Thymus (tissue), 11 donors: Measurements from ENCODE around the gene EML6. TPM values are rescaled to one million over a fixed set of nuclear protein-coding genes. Genes with fewer than 3 reads are reported as not detected.

Experiments used
- DNase-seq, 9 donors: peaks; one replicate each; pipeline ENCODE4 v3.0.0-alpha.2; 2013; ENCODE audit warnings: low spot score in 9 of 9, low read depth in 6 of 9, missing footprints in 1 of 9
- H3K27ac ChIP-seq, 2 donors: one replicate each; pipeline ENCODE4 v1.5.1; 2013; ENCODE audit warnings: control low read depth in 1 of 2, low read depth in 1 of 2, low read length in 1 of 2, mild to moderate bottlenecking in 1 of 2, moderate library complexity in 1 of 2
- H3K27me3 ChIP-seq, 2 donors: one replicate each; pipeline ENCODE4 v1.5.1; 2013; ENCODE audit warnings: low read length in 1 of 2; ENCODE audit not compliant: control insufficient read depth in 2 of 2, insufficient read depth in 1 of 2
- H3K36me3 ChIP-seq, 2 donors: one replicate each; pipeline ENCODE4 v1.5.1; 2013; ENCODE audit warnings: low read length in 1 of 2, mild to moderate bottlenecking in 1 of 2, moderate library complexity in 1 of 2; ENCODE audit not compliant: control insufficient read depth in 2 of 2, insufficient read depth in 2 of 2
- H3K4me1 ChIP-seq, 2 donors: one replicate each; pipeline ENCODE4 v1.5.1; 2013; ENCODE audit warnings: low read length in 2 of 2; ENCODE audit not compliant: control insufficient read depth in 2 of 2, insufficient read depth in 2 of 2
- H3K4me3 ChIP-seq, 2 donors: one replicate each; pipeline ENCODE4 v1.5.1; 2013; ENCODE audit warnings: low read length in 2 of 2, control low read depth in 1 of 2, mild to moderate bottlenecking in 1 of 2
- H3K9me3 ChIP-seq, 2 donors: one replicate each; pipeline ENCODE4 v1.5.1; 2013; ENCODE audit warnings: low read length in 1 of 2, mild to moderate bottlenecking in 1 of 2; ENCODE audit not compliant: control insufficient read depth in 2 of 2, insufficient read depth in 1 of 2
- WGBS: extraction: QIAGEN DNeasy Blood & Tissue Kit; methylation state at CpG from one replicate; pipeline ENCODE4 v1.1.7; 2013; 5-methylcytosine and 5-hydroxymethylcytosine counted together
- polyA plus RNA-seq: library from polyadenylated mRNA; stranded (reverse); fragments of 200-250 nt; gene quantifications from one replicate; pipeline ENCODE4 v1.2.3, GENCODE V29; 2013
- total RNA-seq: library from RNA; stranded (reverse); fragments of 120-200 nt; gene quantifications from one replicate; pipeline ENCODE4 v1.2.4, GENCODE V29; 2013
- donor health status: healthy.

The EML6 gene
- total and polyA plus RNA-seq, 2 donors, result 1.2 to 3.4 TPM

DNA sequence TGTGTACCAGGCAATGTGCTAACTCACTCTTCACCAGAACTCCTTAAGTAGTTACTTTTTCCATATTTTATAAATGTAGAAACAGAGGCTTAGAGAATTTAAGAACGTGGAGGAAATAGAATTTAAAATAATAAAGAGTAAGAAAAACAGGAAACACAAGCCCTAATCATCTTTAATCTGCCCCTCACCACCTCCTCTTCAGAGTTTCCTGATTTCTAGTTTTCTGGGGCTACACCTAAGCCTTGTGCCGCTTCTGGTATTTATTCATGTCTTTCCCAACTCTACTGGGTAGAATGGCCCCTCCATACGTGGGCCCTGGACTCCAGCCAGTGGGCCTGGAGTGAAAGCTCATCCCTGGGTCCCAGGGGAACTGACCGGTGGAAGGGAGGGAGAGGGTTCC lies 241.4 kb downstream of the EML6 start:
- no peak overlapping the region for H3K4me3 ChIP-seq
- H3K36me3 ChIP-seq, result peaks cover 7 to 10% of the 10 kb centered on the region in 2 donors
- H3K9me3 ChIP-seq, result no peaks in the 10 kb centered on the region
- WGBS, result 44% methylated on average over 4 of the region's 4 CpGs
- H3K27ac ChIP-seq, result no peak overlapping the region
- no peak for DNase-seq
- H3K4me1 ChIP-seq, result no peaks in the 10 kb centered on the region
- no peaks in the 10 kb centered on the region for H3K27me3 ChIP-seq

GRCh38 chr2:54965425-54965824 lies 242.0 kb downstream of the EML6 start:
- H3K27ac ChIP-seq, result no peak overlapping the region
- WGBS, result 98% methylated on average over 6 of the region's 6 CpGs
- H3K27me3 ChIP-seq, result no peaks in the 10 kb centered on the region
- H3K4me3 ChIP-seq, result no peak overlapping the region
- no peaks in the 10 kb centered on the region for H3K4me1 ChIP-seq
- peaks cover 10 to 15% of the 10 kb centered on the region in 2 donors for H3K36me3 ChIP-seq
- DNase-seq, result no peak
- no peaks in the 10 kb centered on the region for H3K9me3 ChIP-seq

- no peak overlapping the region for H3K4me3 ChIP-seq
- WGBS, result 90% methylated on average over 8 of the region's 8 CpGs
- no peak overlapping the region for H3K27ac ChIP-seq
- no peak for DNase-seq
- no peaks in the 10 kb centered on the region for H3K9me3 ChIP-seq
- no peaks in the 10 kb centered on the region for H3K27me3 ChIP-seq
- no peaks in the 10 kb centered on the region for H3K4me1 ChIP-seq
- H3K36me3 ChIP-seq, result peaks cover 10 to 19% of the 10 kb centered on the region in 2 donors
These were observed 242.8 kb downstream of the EML6 start for GRCh38 chr2:54966165-54966832.

- no peak for DNase-seq
- Histone ChIP-seq H3K4me3 (no peak overlapping the region), H3K4me1 (no peaks in the 10 kb centered on the region), H3K27ac (no peak overlapping the region), H3K27me3 (no peaks in the 10 kb centered on the region), H3K36me3 (peaks cover 10 to 21% of the 10 kb centered on the region in 2 donors), H3K9me3 (no peaks in the 10 kb centered on the region)
- WGBS, result 95% methylated on average over 3 of the region's 3 CpGs
These were observed 243.4 kb downstream of the EML6 start for GRCh38 chr2:54966837-54967236.

DNA sequence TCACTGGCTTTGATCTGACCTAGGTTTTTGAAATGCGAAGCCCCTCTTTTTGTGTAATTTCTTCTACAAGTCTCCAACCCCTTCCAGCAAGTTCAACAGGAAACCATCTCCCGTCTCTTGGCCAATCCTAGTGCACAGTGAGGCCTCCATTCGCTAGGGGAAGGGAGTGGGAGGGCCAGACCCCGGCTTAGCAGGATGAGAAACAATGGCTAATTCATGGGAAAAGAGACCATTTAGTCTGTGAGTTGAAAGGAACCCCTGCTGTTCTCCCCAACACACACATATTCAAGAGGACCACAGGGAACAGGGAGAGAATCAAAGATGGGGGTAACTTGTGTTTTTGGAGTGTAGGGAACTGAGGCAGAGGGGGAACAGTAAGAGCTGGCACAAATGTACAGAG lies 243.8 kb downstream of the EML6 start:
- Histone ChIP-seq H3K4me1 (no peaks in the 10 kb centered on the region), H3K36me3 (peaks cover 10 to 21% of the 10 kb centered on the region in 2 donors), H3K27me3 (no peaks in the 10 kb centered on the region), H3K9me3 (no peaks in the 10 kb centered on the region), H3K4me3 (no peak overlapping the region), H3K27ac (no peak overlapping the region)
- no peak for DNase-seq
- WGBS, result 98% methylated on average over 4 of the region's 4 CpGs

GRCh38 chr2:54967759-54968365 lies 244.4 kb downstream of the EML6 start:
- Histone ChIP-seq H3K4me1 (no peaks in the 10 kb centered on the region), H3K36me3 (peaks cover 10 to 25% of the 10 kb centered on the region in 2 donors), H3K27ac (no peak overlapping the region), H3K27me3 (no peaks in the 10 kb centered on the region), H3K4me3 (no peak overlapping the region), H3K9me3 (no peaks in the 10 kb centered on the region)
- WGBS, result 97% methylated on average over 18 of the region's 18 CpGs
- DNase-seq, result no peak

GRCh38 chr2:54968561-54969218 lies 245.2 kb downstream of the EML6 start:
- H3K4me3 ChIP-seq, result no peak overlapping the region
- DNase-seq, result no peak
- H3K9me3 ChIP-seq, result no peaks in the 10 kb centered on the region
- H3K4me1 ChIP-seq, result no peaks in the 10 kb centered on the region
- H3K27ac ChIP-seq, result no peak overlapping the region
- WGBS, result 98% methylated on average over 10 of the region's 10 CpGs
- H3K36me3 ChIP-seq, result peaks cover 10 to 29% of the 10 kb centered on the region in 2 donors
- H3K27me3 ChIP-seq, result no peaks in the 10 kb centered on the region

DNA sequence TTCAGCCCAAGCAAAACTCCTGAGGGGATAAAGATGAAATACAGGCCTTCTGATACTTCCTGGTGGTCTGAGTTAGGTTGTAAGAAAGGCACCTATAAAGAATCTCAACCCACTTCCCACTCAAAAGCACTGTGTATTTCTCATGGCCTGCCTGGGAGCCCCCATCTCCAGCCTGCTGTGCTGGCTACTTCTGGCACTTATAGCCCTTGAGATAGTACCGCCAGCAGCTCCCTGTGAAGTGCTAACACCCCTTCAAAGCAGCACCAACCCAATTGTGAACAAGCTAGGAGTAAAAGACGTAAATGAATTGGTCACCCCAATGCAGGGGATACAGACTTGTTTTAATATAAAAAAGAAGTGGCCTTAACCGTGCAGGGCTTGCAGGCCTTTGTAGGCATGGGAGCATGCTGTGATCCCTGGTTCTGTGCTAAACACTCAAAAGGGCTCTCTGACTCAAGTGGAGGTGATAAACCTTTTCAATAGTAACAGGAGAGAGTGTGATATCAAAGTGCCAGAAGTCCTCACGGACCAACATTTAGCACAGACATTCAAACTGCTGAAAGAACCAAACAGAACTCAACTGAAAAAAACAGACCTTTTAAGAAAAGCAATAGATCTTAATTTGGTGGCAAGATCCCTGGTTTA lies 246.0 kb downstream of the EML6 start:
- Histone ChIP-seq H3K9me3 (no peaks in the 10 kb centered on the region), H3K36me3 (peaks cover 10 to 29% of the 10 kb centered on the region in 2 donors), H3K4me3 (no peak overlapping the region), H3K4me1 (no peaks in the 10 kb centered on the region), H3K27me3 (no peaks in the 10 kb centered on the region), H3K27ac (no peak overlapping the region)
- WGBS, result 98% methylated on average over 4 of the region's 4 CpGs
- no peak for DNase-seq

- Histone ChIP-seq H3K4me1 (no peaks in the 10 kb centered on the region), H3K9me3 (no peaks in the 10 kb centered on the region), H3K36me3 (peaks cover 10 to 32% of the 10 kb centered on the region in 2 donors), H3K4me3 (no peak overlapping the region), H3K27me3 (no peaks in the 10 kb centered on the region), H3K27ac (no peak overlapping the region)
- no peak for DNase-seq
- WGBS, result 96% methylated on average over 7 of the region's 7 CpGs
These were observed 246.5 kb downstream of the EML6 start for GRCh38 chr2:54969940-54970338.
